ENCODE measurements around the gene ZNF622.

- no peak for TF ChIP-seq POLR2A (IDR thresholded peaks at IDR 0.05)
- TF ChIP-seq CTCF (IDR thresholded peaks at IDR 0.05 in 8 of 11, conservative IDR thresholded peaks at IDR 0.05 in 3 of 11) = no peak
Observed at GRCh38 chr5:16412556-16412955, 53.0 kb downstream of the ZNF622 start.

Data from spleen (tissue), 7 donors.